ENCODE data around the gene HGS.

DNA sequence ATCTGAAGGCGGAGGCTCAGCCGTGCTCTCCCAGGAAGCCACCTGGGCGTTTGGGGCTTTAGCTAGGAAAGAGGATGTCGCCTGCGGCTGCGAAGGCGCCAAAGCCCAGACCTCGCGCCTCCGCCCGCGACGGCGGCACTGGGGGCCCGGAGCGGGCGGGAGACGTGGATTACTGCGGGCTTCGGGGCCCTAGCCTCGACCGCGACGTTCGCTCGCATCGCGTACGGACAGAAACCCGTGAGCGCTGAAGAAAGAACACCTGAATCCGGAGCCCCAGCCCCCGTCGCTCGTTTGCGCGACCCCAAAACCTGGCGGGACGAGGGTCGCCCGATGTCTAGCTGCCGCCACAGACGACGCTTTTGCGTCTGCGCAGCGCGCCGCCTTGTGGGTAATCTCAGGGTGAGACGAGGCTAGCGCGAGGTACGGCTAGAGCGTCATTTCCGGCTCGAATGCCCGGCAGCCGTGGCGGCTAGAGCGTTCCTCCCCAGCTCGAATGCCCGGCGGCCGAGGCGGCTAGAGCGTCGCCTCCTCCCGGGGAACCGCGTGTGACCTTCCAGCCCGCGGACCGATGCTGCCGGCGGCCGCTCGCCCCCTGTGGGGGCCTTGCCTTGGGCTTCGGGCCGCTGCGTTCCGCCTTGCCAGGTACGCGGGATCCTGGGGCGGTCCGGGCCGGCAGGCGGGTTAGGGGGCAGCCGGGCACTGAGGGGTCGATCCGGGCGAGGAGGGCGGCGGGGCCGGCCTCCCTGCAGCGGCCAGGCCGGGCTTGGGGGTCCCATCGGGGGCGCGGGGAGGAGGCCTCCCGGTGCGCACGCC lies 19.3 kb downstream of the HGS start, which contains the start of gene MRPL12:
- TF ChIP-seq CTCF (IDR thresholded peaks at IDR 0.05) (peak in 3 of 6 experiments; percentile 28 to 47 (median 37)), POLR2A (IDR thresholded peaks at IDR 0.05) (peak in 1 of 2 donors; percentile 85)

Data from thyroid gland (tissue), 4 donors.